NB4 (cell line): ENCODE results near the gene KRT82.

Experiments
- DNase-seq: peaks from one replicate; pipeline ENCODE4 v3.0.0; 2010; ENCODE audit warnings: low read depth
- H3K4me3 ChIP-seq: one replicate; pipeline ENCODE4 v1.5.1; 2011; ENCODE audit warnings: mild to moderate bottlenecking, low read depth, low read length, moderate library complexity
- CTCF ChIP-seq: IDR thresholded peaks from one replicate; pipeline ENCODE4 v1.5.1; 2012; ENCODE audit warnings: low read depth, low read length
- MAX ChIP-seq: IDR thresholded peaks from 2 replicates; pipeline ENCODE4 v1.6.1; 2011; ENCODE audit warnings: low read depth, low read length
- MYC ChIP-seq: IDR thresholded peaks from 2 replicates; pipeline ENCODE4 v1.6.1; 2011; ENCODE audit warnings: low read depth, low read length
- POLR2A ChIP-seq: IDR thresholded peaks from 2 replicates; pipeline ENCODE4 v1.6.1; 2011; ENCODE audit warnings: mild to moderate bottlenecking; ENCODE audit not compliant: insufficient read length; ENCODE audit errors: extremely low read depth

Gene KRT82

DNA sequence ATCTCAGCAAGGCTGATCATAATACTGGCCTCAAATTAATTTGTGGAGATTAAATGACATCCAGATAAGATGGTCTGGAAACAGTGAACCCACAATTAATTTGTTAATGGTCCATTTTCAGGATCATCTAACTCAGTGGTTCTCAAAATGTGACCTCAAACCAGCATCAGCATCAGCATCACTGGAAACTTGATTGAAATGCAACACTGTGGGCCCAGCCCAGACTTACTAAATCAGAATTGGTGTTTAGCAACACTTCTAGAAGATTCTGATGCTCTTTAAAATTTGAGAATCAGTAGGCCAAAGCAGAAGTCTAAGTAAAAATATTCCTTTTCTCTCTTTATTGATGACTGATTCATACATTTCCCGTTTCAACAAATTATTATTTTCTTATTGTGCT is 10.7 kb upstream of the KRT82 start:
- DNase-seq = no peak
- TF ChIP-seq MYC (no peak), MAX (no peak), CTCF (no peak), POLR2A (no peak)
- no peak overlapping the region for H3K4me3 ChIP-seq

- TF ChIP-seq MYC (no peak), POLR2A (no peak), MAX (no peak), CTCF (no peak)
- DNase-seq = no peak
- no peak overlapping the region for H3K4me3 ChIP-seq
Measured at GRCh38 chr12:52415870-52416750, 10.0 kb upstream of the KRT82 start.

DNA sequence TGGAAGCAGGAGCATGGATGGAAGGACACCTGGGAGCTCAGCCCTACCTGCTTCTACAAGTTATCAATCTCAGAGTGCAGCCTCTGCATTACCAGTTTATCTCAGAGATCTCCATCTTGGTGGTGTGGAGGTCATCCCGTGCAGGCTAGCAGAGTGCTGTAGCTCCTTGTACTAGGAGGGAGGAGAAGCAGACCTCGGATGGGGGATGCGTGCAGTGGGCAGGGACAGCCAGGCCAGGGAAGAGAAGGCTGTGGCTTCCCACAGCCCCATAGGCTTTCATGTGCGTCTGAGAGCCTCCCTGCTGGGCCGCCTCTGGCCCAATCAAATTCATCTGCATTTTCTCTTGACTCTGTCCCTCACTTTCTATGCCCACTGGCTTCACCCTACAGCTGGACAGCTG is 8.8 kb upstream of the KRT82 start:
- H3K4me3 ChIP-seq = no peak overlapping the region
- TF ChIP-seq MAX = no peak
- no peak for TF ChIP-seq MYC
- TF ChIP-seq CTCF = no peak
- TF ChIP-seq POLR2A = no peak
- DNase-seq = no peak

GRCh38 chr12:52413782-52414345 is 7.7 kb upstream of the KRT82 start:
- no peak for DNase-seq
- H3K4me3 ChIP-seq = no peak overlapping the region
- TF ChIP-seq MYC (no peak), CTCF (peak; percentile 16), POLR2A (no peak), MAX (no peak)

GRCh38 chr12:52413202-52413601 is 7.1 kb upstream of the KRT82 start:
- H3K4me3 ChIP-seq = no peak overlapping the region
- TF ChIP-seq MAX (no peak), CTCF (no peak), POLR2A (no peak), MYC (no peak)
- no peak for DNase-seq
